ENCODE results near the gene SFXN5.

The SFXN5 gene

DNA sequence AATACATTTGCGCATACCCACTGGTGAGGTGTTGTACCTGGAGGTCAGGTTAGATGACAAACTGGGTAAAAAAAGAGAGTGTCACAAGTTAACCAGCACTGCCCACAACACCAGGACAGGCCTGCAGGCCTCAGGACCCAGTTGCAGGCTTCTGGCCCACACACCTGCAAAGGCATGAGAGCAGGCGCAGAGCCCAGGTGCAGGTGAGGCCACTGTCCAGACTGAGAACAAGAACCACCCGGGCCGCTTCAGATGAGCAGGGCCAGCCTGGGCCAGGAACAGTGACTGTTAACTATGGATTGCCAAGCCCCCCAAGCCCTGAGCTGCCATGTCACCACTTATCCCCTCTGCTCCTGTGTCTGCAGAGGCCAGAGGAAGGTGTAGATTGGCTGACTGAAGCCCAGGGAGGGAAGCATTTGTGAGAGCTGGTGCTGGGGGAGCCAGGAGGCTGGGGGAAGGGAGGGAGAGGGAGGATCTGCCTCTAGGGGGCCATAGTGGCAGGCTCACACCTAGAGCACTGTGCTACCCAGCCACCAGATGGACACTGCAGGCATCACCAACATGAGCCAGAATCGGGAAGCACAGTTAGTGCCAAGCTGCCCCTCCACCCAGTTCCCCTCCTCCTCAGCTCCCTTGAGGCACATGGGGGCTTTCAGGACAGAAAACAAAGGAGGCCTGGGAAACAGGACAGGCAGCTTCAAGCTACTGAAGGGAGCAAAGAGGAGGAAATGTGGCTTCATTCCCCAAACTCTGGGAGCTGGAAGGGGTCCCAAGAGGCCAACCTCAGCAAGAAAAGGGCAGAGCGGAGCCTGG, 35.4 kb downstream of the SFXN5 start:
- TF ChIP-seq, protein P1, sequence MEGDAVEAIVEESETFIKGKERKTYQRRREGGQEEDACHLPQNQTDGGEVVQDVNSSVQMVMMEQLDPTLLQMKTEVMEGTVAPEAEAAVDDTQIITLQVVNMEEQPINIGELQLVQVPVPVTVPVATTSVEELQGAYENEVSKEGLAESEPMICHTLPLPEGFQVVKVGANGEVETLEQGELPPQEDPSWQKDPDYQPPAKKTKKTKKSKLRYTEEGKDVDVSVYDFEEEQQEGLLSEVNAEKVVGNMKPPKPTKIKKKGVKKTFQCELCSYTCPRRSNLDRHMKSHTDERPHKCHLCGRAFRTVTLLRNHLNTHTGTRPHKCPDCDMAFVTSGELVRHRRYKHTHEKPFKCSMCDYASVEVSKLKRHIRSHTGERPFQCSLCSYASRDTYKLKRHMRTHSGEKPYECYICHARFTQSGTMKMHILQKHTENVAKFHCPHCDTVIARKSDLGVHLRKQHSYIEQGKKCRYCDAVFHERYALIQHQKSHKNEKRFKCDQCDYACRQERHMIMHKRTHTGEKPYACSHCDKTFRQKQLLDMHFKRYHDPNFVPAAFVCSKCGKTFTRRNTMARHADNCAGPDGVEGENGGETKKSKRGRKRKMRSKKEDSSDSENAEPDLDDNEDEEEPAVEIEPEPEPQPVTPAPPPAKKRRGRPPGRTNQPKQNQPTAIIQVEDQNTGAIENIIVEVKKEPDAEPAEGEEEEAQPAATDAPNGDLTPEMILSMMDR (IDR thresholded peaks at IDR 0.05): no peak

DNA sequence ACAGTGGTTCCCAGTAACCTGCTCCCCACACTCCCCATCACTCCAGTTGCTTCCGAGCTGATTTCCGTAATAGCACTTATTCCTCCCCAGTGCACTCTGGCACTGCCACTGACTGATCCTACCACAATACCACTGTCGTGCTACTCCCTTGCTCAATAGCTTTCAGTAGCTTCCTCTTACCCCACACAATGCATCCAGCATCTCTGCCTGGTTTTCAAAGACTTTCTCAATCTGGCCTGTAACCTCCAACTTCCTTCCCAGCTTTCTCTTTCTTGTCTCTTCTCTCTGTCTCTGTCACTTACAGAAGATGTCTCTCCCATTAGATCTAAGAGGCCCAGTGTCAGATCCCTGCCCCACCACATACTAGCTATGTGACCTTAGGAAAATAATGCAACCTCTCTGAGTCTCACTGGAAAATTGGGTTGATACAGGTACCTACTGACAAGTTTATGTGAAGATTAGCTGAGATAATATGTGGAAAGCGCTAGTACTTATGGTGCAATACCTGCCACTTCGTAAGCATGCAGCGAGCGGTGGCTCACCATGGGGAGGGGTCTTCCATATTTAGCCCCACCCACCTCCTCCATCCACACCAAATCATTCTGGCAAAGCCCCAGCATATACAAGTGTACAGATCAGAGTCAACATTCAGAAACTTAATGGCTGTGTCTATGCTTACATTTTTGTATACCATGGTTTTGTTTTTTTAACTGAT, 36.7 kb downstream of the SFXN5 start:
- TF ChIP-seq, protein P1 (IDR thresholded peaks at IDR 0.05): no peak

DNA sequence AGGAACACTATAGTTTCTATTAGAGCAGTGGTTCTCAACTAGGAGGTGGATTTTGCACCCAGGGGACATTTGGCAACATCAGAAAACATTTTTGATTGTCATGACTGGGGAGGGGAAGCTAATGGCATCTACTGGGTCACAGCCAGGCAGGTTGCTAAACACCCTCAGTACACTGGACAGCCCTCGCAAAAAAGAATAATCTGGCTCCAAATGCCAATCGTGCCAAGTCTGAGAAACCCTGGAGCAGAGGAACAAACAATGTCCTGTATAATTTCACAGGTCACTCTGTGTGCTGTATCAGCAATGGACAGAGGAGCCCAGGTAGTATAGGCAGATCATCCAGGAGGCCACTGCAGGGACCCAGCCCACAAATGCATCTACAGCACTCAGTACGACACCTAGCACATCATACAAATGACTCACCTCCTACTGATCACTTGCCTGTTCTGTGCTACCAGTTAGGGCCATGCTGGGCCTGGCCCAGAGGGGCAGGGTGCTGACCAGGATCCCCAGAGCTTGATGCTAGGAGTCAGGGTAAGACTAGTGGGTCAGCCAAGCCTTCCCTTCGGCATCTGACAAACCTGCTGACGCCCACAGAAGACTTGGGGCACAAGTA, 37.6 kb downstream of the SFXN5 start:
- TF ChIP-seq, protein P1 (IDR thresholded peaks at IDR 0.05): no peak

DNA sequence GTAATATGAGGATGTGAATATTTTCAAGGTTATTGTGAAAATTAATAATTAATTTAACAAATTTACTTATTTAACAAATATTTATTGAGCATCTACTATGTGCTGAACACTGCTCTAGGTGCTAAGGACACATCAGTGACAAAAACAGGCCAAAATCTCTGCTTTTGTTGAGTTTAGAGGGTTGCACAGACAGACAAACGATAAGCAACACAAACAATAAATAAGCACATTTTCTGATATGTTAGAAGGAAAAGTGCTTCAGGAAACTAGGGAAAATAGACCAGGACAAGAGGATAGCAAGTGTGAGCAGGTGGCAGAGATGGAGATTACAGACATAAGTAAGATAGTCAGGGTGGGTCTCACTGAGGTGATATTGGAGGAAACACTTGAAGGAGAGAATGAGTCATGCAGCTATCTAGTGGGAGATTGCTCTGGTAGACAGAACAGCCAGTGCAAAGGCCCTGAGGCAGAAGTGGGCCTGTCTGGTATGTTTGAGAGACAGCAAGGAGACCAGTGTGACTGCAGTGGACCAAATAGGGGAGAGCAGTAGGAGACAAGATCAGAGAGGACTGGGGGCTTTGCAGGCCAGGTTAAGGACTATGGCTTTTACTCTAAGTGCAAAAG, 38.3 kb downstream of the SFXN5 start:
- TF ChIP-seq, protein P1 (IDR thresholded peaks at IDR 0.05): no peak

DNA sequence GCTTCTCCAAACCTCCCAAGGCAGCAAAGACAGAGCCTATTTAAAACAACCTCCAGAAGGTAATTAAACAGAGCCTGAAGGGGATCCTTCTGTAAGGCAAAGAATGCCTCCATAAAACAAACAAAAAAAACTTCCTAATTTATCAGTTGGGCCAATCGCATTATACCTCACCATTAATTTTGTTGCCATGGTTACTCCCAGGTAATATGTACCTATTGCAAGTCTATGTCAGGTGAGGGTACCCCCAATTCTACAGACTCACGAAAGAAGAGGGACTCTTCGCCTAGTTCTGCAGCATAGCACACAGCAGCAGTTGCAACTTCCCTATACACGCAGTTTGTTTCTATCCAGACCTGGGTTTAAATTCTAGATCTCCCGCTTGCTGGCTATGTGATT, 38.8 kb downstream of the SFXN5 start:
- TF ChIP-seq, protein P1 (IDR thresholded peaks at IDR 0.05): no peak

DNA sequence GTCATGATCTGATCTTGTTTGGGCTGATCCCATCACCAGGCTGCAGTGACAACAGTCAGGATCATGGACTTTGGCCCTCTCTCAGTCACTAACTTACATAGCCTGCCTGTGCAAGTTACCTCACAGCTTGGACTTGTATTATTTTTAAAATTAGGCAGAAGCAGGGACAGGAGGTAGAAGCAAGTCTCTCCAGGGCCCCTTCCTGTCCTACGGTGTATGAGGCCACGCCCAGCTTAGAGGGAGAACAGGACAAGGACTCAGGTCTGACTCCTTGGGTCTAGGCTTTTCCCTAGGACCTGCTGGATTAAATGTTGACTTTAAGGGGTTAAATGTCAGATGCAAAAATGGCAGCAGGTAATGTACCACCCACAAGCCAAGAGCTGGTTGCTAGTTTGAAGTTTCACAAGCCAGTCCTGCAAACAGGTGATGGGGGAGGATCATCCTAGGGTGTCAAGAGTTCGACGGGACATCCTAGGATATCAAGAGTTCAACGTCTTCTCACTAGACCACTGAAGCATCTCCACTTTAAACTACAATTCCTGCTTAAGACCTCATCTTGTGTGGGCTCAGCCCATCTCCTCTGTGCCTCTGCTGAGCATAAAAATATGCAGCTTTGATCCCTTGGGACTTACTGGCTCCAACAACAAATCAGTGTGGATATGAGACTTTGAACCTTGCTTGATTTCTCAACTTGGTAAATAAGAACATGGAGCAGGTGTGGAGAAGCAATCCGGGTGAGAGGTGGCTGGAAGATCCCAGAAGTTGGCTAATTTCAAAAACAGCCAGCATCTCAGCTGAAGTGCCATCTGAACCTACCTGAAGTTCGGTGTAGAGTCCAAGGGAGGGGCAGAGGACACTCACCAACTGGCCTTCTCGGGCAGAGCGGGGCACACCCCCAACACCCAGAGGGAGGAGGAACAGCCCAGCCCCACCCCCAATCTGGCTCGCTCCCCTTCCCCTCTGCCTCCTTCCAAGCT, 39.5 kb downstream of the SFXN5 start:
- TF ChIP-seq, protein P1 (IDR thresholded peaks at IDR 0.05): no peak
